Liver (tissue), 3 donors: ENCODE measurements around the gene ATRX.

ENCODE experiments used
- EGR1 ChIP-seq, 2 donors: IDR thresholded peaks; 2 replicates each; pipeline ENCODE4 v1.6.1; 2016 to 2018; ENCODE audit warnings: antibody characterized with exemption in 2 of 2, low read depth in 2 of 2
- FOXA1 ChIP-seq: IDR thresholded peaks from 2 replicates; pipeline ENCODE4 v1.6.1; 2016; ENCODE audit warnings: antibody characterized with exemption
- JUND ChIP-seq, 2 donors: IDR thresholded peaks; 2 replicates each; pipeline ENCODE4 v1.6.1; 2016; ENCODE audit warnings: antibody characterized with exemption in 2 of 2
- NR2F2 ChIP-seq: IDR thresholded peaks from 2 replicates; pipeline ENCODE4 v1.6.1; 2016; ENCODE audit warnings: antibody characterized with exemption
- SP1 ChIP-seq: IDR thresholded peaks from 2 replicates; pipeline ENCODE4 v1.6.1; 2018; ENCODE audit warnings: antibody characterized with exemption, mild to moderate bottlenecking
- TAF1 ChIP-seq: conservative IDR thresholded peaks from 2 replicates; pipeline ENCODE4 v1.6.1; 2016; ENCODE audit warnings: antibody characterized with exemption, mild to moderate bottlenecking
- YY1 ChIP-seq: IDR thresholded peaks from 2 replicates; pipeline ENCODE4 v1.6.1; 2016; ENCODE audit warnings: antibody characterized with exemption, mild to moderate bottlenecking
- TF ChIP-seq, protein P1 (sequence below): fragments of 150-350 bp; IDR thresholded peaks from 2 replicates; pipeline ENCODE4 v1.5.1; 2017; ENCODE audit warnings: improper control_type of control experiment, low read depth, low read length; ENCODE audit not compliant: missing input control
- TF ChIP-seq, protein P2 (sequence below): IDR thresholded peaks from 2 replicates; pipeline ENCODE4 v1.6.1; 2016; ENCODE audit warnings: antibody characterized with exemption
- TF ChIP-seq, protein P3 (sequence below): IDR thresholded peaks from 2 replicates; pipeline ENCODE4 v1.6.1; 2016; ENCODE audit warnings: antibody characterized with exemption, mild to moderate bottlenecking
- donor health status: healthy.
- donor health status: healthy.

DNA sequence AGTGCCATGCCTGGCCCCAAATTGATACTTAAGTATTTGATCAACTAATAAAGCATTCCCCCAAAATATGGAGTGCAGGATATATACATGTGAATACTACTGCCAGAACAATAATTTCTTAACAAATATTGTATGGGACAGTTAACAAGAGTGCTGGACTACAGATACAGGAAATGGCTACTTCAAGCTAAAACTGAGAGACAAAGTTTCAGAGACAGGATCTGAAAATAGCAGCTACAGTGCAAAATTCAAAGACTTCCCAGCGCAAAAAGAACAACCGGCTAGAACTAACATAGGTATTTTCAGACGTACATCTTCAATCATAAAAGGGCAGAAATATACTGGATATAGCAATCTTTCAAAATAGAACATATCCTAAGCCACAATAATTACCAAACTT lies 6.3 kb downstream of the ATRX start:
- TF ChIP-seq, protein P1, sequence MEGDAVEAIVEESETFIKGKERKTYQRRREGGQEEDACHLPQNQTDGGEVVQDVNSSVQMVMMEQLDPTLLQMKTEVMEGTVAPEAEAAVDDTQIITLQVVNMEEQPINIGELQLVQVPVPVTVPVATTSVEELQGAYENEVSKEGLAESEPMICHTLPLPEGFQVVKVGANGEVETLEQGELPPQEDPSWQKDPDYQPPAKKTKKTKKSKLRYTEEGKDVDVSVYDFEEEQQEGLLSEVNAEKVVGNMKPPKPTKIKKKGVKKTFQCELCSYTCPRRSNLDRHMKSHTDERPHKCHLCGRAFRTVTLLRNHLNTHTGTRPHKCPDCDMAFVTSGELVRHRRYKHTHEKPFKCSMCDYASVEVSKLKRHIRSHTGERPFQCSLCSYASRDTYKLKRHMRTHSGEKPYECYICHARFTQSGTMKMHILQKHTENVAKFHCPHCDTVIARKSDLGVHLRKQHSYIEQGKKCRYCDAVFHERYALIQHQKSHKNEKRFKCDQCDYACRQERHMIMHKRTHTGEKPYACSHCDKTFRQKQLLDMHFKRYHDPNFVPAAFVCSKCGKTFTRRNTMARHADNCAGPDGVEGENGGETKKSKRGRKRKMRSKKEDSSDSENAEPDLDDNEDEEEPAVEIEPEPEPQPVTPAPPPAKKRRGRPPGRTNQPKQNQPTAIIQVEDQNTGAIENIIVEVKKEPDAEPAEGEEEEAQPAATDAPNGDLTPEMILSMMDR = no peak
- TF ChIP-seq SP1 (no peak), YY1 (no peak), FOXA1 (no peak), TAF1 (no peak), JUND (IDR thresholded peaks at IDR 0.05) (no peak), EGR1 (IDR thresholded peaks at IDR 0.05; ENCODE audit: low read depth in 2 of 2) (no peak), NR2F2 (no peak)
- TF ChIP-seq, protein P2, sequence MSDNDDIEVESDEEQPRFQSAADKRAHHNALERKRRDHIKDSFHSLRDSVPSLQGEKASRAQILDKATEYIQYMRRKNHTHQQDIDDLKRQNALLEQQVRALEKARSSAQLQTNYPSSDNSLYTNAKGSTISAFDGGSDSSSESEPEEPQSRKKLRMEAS = no peak
- TF ChIP-seq, protein P3, sequence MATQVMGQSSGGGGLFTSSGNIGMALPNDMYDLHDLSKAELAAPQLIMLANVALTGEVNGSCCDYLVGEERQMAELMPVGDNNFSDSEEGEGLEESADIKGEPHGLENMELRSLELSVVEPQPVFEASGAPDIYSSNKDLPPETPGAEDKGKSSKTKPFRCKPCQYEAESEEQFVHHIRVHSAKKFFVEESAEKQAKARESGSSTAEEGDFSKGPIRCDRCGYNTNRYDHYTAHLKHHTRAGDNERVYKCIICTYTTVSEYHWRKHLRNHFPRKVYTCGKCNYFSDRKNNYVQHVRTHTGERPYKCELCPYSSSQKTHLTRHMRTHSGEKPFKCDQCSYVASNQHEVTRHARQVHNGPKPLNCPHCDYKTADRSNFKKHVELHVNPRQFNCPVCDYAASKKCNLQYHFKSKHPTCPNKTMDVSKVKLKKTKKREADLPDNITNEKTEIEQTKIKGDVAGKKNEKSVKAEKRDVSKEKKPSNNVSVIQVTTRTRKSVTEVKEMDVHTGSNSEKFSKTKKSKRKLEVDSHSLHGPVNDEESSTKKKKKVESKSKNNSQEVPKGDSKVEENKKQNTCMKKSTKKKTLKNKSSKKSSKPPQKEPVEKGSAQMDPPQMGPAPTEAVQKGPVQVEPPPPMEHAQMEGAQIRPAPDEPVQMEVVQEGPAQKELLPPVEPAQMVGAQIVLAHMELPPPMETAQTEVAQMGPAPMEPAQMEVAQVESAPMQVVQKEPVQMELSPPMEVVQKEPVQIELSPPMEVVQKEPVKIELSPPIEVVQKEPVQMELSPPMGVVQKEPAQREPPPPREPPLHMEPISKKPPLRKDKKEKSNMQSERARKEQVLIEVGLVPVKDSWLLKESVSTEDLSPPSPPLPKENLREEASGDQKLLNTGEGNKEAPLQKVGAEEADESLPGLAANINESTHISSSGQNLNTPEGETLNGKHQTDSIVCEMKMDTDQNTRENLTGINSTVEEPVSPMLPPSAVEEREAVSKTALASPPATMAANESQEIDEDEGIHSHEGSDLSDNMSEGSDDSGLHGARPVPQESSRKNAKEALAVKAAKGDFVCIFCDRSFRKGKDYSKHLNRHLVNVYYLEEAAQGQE = no peak
